Cardiac septum (tissue), 1 donor: ENCODE data around the gene DEFB121. TPM values are rescaled to one million over a fixed set of nuclear protein-coding genes. Genes with fewer than 3 reads are reported as not detected.
"Not testable (repeated sequence)": the region's sequence is repeated elsewhere in the genome, so short reads cannot be mapped to it uniquely, and the experiment has no call there.

Experiments
- DNase-seq: peaks from one replicate; pipeline ENCODE4 v3.0.0-alpha.2; 2020; ENCODE audit warnings: low spot score
- intact Hi-C: fragments of 100-400 bp; cut with DNase I; formaldehyde crosslinking; loops from one replicate; pipeline ENCODE4 v1.14.0; 2022
- total RNA-seq: library from RNA; stranded (reverse); fragmentation: NEBNext Ultra II Directional; extraction: Animal tissue kit (Norgen Biotek cat#: 25700); gene quantifications from one replicate; pipeline ENCODE4 v1.2.1, GENCODE V29; 2021
- donor health status: DM: no; HTN: no; CAD: no.

Gene DEFB121
- total RNA-seq, 1 donor from 2014 or later: not detected

DNA sequence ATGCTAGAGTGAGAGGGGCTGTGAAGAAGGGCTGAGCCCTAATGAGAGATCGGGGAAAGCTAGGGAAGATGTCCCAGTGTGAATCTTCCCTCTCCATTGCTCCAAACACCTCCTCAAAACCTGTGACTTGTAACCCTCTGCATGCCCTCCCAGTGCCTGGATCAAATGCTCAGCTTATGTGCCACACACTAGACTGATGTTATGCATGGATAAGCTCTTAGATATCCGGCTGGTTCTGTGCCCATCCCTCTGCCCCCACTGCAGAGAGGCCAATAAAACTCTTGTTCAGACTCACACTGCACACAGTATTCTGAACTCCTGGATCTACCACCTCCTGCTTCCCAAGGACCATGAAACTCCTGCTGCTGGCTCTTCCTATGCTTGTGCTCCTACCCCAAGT lies 37.7 kb downstream of the DEFB121 start, which contains the start of gene DEFB118:
Gene DEFB118, plus strand, starts transcription at position 301 of the 400 bp plus-strand sequence. Its CDS starts 50 bp downstream, at position 351.
- DNase-seq: no peak
- intact Hi-C loops: no loop called here

DNA sequence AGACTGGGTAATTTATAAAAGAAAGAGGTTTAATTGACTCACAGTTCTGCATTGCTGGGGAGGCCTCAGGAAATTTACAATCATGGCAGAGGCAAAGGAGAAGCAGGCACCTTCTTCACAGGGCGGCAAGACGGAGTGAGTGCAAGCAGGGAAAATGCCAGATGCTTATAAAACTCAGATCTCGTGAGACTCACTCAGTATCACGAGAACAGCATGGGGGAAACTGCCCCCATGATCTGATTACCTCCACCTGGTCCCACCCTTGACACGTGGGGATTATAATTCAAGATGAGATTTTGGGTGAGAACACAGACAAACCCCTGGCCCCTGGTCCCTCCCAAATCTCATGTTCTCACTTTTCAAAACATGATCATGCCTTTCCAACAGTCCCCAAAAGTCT lies 41.7 kb downstream of the DEFB121 start:
- intact Hi-C loops, DNase-seq: not testable (repeated sequence)

DNA sequence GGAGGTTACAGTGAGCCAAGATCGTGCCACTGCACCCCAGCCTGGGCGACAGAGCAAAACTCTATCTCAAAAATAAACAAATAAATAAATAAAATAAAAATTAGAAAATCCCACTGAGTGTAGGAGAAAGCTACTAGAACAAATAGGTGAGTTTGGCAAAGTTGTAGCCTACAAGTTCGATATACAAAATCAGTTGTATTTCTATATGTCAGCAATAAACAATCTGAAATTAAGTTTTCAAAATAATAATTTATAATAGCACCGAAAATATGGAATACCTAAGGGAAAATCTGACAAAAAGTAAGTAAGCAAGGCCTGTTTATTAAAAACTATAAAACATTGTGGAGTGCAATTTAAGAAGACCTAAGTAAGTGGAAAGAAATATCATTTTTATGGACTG lies 42.7 kb downstream of the DEFB121 start:
- no peak for DNase-seq
- intact Hi-C loops: no loop called here

DNA sequence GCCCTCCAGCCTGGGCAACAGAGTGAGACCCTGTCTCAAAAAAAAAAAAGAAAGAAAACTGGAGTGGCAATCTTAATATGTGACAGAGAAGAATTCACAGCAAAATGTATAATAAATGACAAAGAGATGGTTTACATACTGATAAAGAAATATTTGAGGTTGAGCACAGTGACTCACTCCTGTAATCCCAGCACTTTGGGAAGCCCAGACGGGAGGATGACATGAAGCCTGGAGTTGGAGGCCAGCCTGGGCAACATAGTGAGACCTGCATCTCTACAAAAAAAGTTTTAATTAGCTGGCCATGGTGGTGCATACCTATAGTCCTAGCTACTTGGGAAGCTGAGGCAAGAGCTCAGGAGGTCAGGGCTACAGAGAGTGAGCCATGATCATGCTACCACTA lies 50.0 kb downstream of the DEFB121 start:
- intact Hi-C loops: no loop called here
- no peak for DNase-seq

Other genes starting within 250 kb of the DEFB121 start
- gene DEFB115, start 148.6 kb downstream of the DEFB121 start, total RNA-seq: not detected
- not detected for gene DEFB116, start 97.6 kb downstream of the DEFB121 start, total RNA-seq
- not detected for gene DEFB118, start 37.6 kb downstream of the DEFB121 start, total RNA-seq
- not detected for gene DEFB119, start 15.6 kb downstream of the DEFB121 start, total RNA-seq
- not detected for gene DEFB123, start 34.4 kb upstream of the DEFB121 start, total RNA-seq
- not detected for gene DEFB124, start 68.9 kb upstream of the DEFB121 start, total RNA-seq
- gene REM1, start 69.1 kb upstream of the DEFB121 start, total RNA-seq: 2.1 TPM
- gene HM13, start 108.2 kb upstream of the DEFB121 start, total RNA-seq: 43.7 TPM
- 163 TPM for gene ID1, start 199.1 kb upstream of the DEFB121 start, total RNA-seq
- 11.3 TPM for gene COX4I2, start 231.7 kb upstream of the DEFB121 start, total RNA-seq